ENCODE measurements around the gene TGFBR3L.
"Not testable (repeated sequence)": the region's sequence is repeated elsewhere in the genome, so short reads cannot be mapped to it uniquely, and the experiment has no call there.

Gene TGFBR3L

DNA sequence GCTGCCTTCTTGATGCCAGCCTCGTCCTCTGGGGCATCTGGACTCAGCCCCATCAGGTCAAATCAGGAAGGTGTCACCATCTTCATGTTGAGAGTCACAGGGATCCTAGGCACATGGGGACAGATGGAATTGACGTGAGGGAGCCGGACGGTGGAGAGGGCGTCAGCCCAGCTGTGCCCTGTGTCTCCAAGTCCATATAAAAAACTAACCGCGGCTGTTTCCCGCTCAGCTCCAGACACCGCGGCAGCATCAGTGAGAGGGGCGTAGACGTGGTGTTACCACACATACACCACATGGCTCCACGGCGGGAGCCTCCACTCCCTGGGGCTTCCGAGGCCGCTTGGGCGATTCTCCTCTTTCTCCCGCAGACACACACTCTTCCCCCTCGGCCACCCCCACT, 34.8 kb upstream of the TGFBR3L start:
- DNase-seq (ENCODE audit: low spot score), result no peak

DNA sequence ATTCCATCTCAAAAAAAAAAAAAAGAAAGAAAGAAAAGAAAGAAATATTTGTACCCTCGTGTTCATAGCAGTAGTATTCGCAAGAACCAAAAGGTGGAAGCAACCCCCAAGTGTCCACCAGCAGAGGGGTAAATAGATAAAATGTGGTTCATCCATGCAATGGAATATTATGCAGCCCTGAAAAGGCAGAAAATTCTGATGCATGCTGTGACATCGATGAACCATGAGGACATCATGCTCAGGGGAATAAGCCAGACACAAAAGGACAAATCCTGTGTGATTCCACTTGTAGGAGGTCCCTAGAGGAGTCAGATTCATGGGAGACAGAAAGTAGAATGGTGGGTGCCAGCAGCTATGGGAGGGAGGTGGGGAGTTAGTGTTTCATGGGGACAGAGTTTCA, 32.7 kb upstream of the TGFBR3L start:
- no peak for DNase-seq (ENCODE audit: low spot score)

DNA sequence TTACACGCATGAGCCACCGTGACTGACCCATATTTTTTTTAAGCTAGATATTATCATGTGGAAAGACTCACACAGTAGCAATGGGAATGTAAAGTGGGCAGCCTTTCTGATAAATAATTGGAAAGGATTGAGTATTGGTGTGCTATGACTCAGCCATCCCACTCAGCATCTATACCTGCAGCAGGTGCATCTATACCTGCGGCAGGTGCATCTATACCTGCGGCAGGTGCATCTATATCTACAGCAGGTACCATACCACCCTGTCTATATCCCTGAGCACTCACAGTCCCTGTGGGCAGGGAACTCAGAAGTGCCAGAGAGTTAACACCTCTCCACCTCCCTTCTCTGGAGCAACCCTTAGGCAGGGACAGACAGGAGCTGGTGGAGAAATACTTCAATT, 31.5 kb upstream of the TGFBR3L start:
- DNase-seq (ENCODE audit: low spot score), result no peak

DNA sequence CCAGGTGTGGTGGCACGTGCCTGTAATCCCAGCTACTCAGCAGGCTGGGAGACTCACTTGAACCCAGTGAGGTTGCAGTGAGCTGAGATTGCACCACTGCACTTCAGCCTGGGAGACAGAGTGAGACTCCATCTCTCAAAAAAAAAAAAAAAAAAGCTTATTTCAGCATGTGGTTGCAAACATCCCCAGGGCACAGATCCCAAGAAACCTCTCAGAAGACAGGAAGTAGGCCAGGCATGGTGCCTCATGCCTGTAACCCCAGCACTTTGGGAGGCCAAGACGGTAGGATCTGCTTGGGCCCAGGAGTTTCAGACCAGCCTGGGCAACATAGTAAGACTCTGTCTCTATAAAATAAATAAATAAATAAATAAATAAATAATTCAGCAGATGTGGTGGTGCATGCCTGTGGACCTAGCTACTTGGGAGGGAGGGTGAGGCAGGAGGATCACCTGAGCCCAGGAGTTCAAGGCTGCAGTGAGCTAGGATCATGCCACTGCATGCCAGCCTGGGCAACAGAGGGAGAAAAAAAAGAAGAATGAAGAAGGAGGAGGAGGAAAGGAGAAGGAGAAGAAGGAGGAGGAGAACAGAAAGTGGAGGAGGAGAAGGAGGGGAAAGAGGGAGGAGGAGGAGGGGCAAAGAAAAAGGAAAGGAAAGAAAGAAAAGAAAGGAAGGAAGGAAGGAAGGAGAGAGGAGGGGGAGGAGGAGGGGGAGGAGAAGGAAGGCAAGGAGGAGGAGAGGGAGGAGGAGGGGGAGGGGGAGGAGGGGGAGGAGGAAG, 30.6 kb upstream of the TGFBR3L start:
- DNase-seq (ENCODE audit: low spot score), result no peak

DNA sequence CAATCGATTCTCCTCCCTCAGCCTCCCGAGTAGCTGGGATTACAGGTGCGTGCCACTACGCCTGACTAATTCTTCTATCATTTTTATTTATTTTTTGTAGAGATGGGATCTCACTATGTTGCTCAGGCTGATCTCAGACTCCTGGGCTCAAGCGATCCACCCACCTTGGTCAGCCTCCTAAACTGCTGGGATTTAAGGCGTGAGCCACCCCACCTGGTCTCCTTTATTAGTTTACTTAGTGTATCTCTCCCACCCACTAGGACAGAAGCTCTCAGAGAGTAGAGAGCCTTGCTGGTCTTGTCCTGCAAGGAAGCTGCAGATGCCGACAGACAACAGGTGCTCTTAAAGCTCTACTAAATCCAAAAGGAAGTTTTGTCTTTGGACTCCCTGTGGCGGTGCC, 28.8 kb upstream of the TGFBR3L start:
- DNase-seq (ENCODE audit: low spot score), result no peak

DNA sequence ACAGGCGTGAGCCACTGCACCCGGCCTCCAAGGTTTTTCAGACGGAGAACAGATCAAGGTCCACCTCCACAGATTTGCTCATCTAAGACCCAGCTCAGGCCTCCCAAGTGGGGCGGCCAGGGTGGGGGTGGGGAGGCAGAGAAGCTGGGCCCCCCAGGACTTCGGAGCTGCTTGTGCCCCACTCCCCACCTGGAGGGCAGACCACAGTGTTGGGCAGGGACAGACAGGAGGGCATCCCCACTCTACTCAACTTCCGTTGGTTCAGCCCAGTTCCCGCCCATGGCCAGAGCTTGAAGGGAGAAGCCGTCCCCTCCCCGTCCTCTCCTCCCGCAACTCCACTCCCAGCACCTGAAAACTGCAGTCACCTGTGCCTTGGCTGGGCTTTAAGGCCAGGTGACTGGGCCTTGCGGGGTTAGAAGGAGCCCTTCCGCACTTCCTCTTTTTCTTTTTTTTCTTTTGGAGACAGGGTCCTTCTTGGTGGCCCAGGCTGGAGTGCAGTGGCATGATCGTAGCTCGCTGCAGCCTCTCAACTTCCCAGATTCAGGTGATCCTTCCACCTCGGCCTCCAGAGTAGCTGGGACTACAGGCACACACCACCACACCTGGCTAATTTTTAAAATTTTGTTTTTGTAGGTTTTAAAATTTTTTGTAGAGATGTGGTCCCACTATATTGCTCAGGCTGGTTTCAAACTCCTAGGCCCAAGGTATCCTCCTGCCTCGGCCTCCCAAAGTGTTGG, 27.1 kb upstream of the TGFBR3L start:
- no peak for DNase-seq (ENCODE audit: low spot score)

DNA sequence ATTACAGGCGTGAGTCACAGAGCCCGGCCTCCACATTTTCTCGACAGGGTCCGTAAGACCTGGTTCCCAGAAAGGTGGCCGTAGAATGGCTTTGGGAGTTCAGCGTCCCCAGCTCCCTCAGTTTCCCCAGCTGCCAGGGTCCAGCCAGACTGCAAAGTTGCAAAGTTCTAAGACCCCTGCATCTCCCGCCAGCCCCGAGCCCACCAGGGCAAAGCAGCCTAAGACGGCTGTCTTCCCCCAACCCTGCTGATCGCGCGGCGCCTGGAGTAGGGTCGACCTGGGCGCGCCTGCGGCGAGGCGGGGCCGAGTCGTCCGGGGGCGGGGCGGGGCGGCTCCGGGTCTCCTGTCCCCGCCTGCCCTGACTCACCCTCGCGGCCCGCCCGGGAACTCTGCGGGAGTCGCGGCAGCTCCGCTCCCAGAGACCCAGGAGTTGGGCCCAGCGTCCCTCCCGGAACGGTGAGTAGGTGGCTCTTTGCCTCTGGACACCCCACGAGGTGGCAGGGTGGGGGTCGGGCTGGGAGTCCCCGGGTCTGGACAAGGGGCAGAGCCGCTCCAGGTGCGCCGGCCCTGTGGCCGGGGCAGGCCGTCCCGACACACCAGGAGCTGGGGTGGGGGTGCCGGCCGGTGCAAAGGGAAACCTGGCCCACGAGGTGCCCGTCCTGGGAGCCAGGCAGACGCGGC, 26.3 kb upstream of the TGFBR3L start, which contains the start of gene LRRC8E:
LRRC8E (plus strand) TSS at position 366 of the 681 bp plus-strand sequence. CDS start 7,094 bp downstream, outside the sequence.
- DNase-seq (ENCODE audit: low spot score), result no peak

DNA sequence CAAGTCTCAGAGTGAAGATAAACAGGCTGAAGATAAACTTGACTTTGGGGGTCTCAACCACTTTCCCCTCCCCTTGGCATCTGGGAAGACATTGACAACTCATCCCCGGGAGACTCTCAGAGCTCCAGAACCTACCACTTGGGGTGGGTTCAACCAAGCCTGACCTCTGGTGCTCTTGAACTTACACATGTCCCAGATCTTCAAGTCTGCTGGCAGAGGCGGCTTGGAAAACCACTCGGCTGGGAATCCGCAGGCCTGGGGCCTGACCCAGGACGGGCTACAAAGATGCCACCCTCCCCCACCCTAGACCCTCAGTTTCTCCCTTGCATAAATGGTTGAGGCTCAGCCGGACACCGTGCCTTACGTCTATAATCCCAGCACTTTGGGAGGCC, 25.8 kb upstream of the TGFBR3L start:
- no peak for DNase-seq (ENCODE audit: low spot score)

DNA sequence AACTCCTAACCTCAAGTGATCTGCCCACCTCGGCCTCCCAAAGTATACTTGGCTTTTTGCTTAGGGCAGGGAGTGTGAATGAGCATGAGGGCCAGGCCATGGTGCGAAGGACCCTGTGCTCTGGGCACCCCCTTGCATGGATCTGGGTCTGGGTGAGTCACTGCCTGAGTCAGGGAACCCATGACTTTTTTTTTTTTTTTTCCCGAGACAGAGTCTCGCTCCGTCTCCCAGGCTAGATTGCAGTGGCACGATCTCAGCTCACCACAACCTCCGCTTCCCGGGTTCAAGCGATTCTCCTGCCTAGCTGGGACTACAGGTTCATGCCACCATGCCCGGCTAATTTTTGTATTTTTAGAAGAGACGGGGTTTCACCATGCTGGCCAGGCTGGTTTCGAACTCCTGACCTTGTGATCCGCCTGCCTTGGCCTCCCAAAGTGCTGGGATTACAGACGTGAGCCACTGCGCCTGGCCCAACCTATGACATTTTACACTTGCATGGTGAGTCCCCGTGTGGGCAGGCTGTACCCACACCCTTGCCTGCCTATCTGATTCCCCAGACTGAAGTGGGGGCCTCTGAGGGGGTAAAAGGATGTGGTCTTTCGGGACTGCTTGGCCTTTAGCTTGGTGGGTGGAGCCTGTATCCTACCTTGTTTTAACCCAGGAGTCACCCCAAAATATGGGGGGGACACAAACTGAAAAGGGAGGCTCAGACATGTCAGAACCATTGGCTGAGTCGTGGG, 21.1 kb upstream of the TGFBR3L start:
- DNase-seq (ENCODE audit: low spot score), result not testable (repeated sequence)

DNA sequence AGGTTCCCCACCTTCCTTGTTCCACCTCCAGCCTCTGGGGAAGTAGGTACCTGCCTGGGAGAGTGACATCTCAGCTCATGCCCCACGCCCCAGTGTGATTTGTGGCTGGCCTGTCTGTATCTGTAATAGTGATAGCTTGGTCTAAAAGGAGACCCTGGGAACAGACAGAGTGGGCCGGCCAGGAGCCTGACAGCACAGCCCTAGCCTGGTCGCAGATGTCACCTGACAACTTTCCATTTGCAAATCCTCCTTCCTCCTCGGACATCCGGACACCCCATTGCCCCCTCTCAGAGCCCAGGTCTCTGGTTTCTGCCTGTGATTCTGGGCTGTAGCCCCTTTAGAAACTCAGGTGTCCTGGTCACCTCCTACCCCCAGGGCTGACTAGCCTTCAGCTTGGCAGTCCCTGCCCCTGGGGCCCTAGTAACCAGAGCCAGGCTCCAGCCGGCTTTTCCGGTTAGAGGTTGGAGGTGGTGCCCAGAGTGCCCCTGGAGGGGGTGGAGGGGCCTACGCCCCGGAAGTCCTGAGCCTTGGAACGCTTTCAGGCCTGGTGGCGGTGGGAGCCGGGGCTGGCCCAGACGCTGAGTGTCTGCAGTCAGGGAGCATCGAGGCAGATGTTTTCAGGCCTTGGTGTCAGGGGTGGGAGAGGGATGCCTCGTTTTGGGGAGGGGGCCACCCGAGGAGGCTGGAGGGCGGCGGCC, 19.9 kb upstream of the TGFBR3L start:
- DNase-seq (ENCODE audit: low spot score), result no peak

DNA sequence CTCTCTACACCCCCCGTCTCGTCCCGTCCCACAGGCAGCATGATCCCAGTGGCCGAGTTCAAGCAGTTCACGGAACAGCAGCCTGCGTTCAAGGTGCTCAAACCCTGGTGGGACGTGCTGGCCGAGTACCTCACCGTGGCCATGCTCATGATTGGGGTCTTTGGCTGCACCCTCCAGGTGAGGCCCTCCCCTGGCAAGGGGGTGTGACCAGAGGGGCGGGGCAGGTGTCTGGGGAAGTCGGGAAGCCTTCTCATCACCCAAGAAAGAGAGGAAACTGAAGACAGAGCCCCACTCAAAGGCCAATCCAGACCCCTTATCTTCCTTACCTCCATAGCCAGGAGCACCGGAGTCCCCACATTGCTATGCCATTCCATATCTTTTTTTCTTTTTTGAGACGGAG, 19.1 kb upstream of the TGFBR3L start:
- DNase-seq (ENCODE audit: low spot score), result no peak

DNA sequence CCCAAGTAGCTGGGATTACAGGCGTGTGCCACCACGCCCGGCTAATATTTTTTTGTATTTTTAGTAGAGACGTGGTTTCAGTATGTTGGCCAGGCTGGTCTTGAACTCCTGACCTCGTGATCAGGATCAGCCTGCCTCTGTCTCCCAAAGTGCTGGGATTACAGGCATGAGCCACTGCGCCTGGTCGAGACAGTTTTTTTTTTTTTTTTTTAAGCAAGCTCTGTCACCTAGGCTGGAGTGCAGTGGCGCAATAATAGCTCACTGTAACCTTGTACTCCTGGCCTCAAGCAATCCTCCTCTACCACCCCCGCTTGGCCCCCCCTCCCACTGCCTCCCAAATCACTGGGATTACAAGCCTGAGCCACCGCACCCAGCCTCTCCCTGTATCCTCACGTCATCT, 17.3 kb upstream of the TGFBR3L start:
- DNase-seq (ENCODE audit: low spot score), result no peak

DNA sequence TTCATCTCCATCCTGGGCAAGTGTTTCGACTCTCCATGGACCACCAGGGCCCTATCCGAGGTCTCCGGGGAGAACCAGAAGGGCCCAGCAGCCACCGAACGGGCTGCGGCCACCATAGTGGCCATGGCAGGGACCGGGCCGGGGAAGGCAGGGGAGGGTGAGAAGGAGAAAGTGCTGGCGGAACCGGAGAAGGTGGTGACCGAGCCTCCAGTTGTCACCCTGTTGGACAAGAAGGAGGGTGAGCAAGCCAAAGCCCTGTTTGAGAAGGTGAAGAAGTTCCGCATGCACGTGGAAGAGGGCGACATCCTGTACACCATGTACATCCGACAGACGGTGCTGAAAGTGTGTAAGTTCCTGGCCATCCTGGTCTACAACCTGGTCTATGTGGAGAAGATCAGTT, 15.7 kb upstream of the TGFBR3L start:
- no peak for DNase-seq (ENCODE audit: low spot score)

DNA sequence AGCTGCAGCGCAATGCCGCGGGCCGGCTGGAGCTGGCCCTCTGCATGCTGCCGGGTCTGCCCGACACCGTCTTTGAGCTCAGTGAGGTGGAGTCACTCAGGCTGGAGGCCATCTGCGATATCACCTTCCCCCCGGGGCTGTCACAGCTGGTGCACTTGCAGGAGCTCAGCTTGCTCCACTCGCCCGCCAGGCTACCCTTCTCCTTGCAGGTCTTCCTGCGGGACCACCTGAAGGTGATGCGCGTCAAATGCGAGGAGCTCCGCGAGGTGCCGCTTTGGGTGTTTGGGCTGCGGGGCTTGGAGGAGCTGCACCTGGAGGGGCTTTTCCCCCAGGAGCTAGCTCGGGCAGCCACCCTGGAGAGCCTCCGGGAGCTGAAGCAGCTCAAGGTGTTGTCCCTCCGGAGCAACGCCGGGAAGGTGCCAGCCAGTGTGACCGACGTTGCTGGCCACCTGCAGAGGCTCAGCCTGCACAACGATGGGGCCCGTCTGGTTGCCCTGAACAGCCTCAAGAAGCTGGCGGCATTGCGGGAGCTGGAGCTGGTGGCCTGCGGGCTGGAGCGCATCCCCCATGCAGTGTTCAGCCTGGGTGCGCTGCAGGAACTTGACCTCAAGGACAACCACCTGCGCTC, 14.8 kb upstream of the TGFBR3L start:
- DNase-seq (ENCODE audit: low spot score), result no peak

DNA sequence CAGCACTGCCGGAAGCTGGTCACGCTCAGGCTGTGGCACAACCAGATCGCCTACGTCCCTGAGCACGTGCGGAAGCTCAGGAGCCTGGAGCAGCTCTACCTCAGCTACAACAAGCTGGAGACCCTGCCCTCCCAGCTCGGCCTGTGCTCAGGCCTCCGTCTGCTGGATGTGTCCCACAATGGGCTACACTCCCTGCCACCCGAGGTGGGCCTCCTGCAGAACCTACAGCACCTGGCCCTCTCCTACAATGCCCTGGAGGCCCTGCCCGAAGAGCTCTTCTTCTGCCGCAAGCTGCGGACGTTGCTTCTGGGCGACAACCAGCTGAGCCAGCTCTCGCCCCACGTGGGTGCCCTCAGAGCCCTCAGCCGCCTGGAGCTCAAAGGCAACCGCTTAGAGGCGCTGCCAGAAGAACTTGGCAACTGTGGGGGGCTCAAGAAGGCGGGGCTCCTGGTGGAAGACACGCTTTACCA, 14.2 kb upstream of the TGFBR3L start:
- no peak for DNase-seq (ENCODE audit: low spot score)

DNA sequence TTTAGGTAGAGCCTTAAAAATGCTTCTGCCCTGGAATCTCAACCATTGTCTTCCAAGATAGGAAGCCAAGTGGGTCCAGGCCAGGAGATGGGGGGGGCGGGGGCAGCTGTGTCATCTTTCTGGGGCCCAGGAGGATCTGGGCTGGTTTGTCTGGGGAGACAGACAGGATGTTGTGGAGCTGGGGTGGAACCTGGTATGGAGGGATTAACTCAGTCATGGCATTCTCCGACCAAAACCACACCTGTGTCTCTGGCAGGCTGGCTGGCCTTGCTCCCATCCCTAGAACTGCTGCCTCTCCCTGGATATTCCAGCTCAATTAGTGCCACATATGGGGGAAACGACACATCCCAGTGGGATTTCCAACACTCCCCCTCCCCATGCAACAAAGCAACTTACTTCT, 13.7 kb upstream of the TGFBR3L start:
- no peak for DNase-seq (ENCODE audit: low spot score)

DNA sequence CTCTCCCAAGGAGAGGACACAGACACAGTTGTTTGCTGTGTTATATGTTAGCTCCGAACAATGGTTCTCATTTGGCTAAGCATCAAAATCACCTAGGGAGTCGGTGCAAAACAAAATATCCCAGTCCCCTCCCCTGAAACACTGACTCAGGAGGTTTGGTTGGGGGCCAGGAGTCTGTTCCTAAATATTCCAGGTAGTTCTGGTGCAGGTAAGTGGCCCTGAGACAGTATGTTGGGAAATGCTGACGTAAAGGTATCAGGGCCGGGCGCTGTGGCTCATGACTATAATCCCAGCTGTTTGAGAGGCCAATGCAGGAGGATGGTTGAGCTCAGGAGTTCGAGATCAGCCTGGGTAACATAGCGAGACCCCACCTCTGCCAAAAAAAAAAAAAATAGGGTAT, 13.3 kb upstream of the TGFBR3L start:
- no peak for DNase-seq (ENCODE audit: low spot score)

DNA sequence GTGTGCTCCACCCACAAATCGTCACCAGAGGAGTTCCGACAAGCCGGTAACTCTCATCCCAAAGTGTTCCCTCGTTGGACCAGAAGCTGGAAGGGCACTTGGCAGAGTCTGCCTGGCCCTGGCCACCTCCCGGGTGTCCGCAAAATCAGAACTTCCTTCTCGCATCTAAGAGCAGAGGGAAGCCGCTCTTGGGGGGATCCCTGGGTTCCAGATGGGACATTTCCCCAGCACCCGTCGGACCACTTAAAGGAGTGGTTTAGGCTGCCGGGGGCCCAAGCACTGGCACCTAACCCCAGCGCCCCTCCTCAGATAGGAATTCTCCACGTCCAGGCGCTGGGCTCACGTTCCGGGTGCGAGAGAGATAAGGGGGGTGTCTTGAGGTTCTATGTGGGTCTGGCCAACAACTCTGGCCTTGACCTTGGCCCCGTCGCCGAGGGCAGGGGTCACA, 11.8 kb upstream of the TGFBR3L start:
- no peak for DNase-seq (ENCODE audit: low spot score)

DNA sequence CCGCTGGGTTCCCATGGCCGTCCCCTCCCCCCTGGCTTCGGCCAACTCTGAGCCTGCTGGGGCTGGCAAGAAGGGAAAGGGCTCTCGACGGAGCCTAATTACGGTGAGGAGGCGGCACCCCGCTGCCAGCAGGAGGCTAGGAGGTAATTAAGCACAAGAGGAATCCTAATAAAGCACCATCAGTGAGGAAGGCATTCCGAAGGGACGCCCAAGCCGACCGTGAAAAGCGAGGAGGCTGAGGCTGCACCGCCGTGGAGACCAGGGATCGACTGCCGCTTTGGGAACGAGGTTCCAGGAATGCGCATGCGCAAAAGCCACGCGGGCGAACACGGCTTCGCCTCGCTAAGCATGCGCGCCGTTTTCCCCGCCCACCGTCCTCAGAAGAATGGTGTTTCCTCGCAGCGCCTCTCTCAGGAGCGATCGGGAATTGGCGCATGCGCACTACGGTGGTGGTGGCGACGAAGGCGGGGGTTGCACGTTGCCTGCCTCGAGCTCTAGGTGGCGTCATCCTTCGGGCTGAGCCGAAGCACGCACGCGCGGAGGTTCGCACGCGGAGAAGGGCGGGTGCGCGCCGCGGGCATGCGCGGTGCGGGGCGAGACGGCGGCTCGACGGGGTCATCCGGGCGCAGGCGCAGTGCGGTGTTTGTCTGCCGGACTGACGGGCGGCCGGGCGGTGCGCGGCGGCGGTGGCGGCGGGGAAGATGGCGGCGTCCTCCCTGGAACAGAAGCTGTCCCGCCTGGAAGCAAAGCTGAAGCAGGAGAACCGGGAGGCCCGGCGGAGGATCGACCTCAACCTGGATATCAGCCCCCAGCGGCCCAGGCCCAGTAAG, 11.2 kb upstream of the TGFBR3L start, which contains the start of gene MAP2K7:
MAP2K7 (plus strand) TSS at position 634 of the 830 bp plus-strand sequence; CDS start at position 702, 68 bp downstream.
- DNase-seq (ENCODE audit: low spot score), result peak; percentile 100
